Endodermal cell (in vitro differentiated cells): Measurements from ENCODE around the gene PTEN. TPM values are rescaled to one million over a fixed set of nuclear protein-coding genes. Genes with fewer than 3 reads are reported as not detected.

Experiments used
- DNase-seq: peaks from one replicate; pipeline ENCODE4 v3.0.0-alpha.2; 2017
- H3K27ac ChIP-seq: 2 replicates; pipeline ENCODE4 v1.5.1; 2013; ENCODE audit warnings: mild to moderate bottlenecking, low read depth, low read length, moderate library complexity
- H3K27me3 ChIP-seq: 2 replicates; pipeline ENCODE4 v1.6.1; 2013; ENCODE audit warnings: mild to moderate bottlenecking, low read length, moderate library complexity; ENCODE audit not compliant: insufficient read depth, control insufficient read depth, poor library complexity, severe bottlenecking
- H3K36me3 ChIP-seq: 2 replicates; pipeline ENCODE4 v1.7.0; 2013; ENCODE audit warnings: mild to moderate bottlenecking, low read length, moderate library complexity; ENCODE audit not compliant: control insufficient read depth, insufficient read depth
- H3K4me1 ChIP-seq: one replicate; pipeline ENCODE4 v1.7.0; 2013; ENCODE audit warnings: low read length; ENCODE audit not compliant: control insufficient read depth, insufficient read depth
- H3K4me3 ChIP-seq: 2 replicates; pipeline ENCODE4 v1.5.1; 2013; ENCODE audit warnings: mild to moderate bottlenecking, low read length, moderate library complexity
- H3K9ac ChIP-seq: 2 replicates; pipeline ENCODE4 v1.6.1; 2013; ENCODE audit warnings: mild to moderate bottlenecking, low read length, moderate library complexity; ENCODE audit not compliant: poor library complexity, severe bottlenecking; ENCODE audit errors: extremely low read depth
- H3K9me3 ChIP-seq: 2 replicates; pipeline ENCODE4 v1.6.1; 2013; ENCODE audit warnings: mild to moderate bottlenecking, low read length, moderate library complexity; ENCODE audit not compliant: control insufficient read depth
- H3K27ac Mint-ChIP-seq: 2 replicates; pipeline ENCODE4 v1.8.0; 2020; ENCODE audit warnings: mixed read lengths
- H3K27me3 Mint-ChIP-seq: 2 replicates; pipeline ENCODE4 v1.8.0; 2021; ENCODE audit warnings: mild to moderate bottlenecking, mixed read lengths; ENCODE audit not compliant: insufficient read depth
- H3K36me3 Mint-ChIP-seq: 2 replicates; pipeline ENCODE4 v1.8.0; 2020; ENCODE audit warnings: low read depth, mixed read lengths
- H3K4me1 Mint-ChIP-seq: 2 replicates; pipeline ENCODE4 v1.8.0; 2020; ENCODE audit warnings: mixed read lengths
- H3K4me3 Mint-ChIP-seq: 2 replicates; pipeline ENCODE4 v1.8.0; 2020; ENCODE audit warnings: mild to moderate bottlenecking, moderate library complexity, mixed read lengths
- H3K9me3 Mint-ChIP-seq: 2 replicates; pipeline ENCODE4 v1.8.0; 2020; ENCODE audit warnings: mild to moderate bottlenecking, mixed read lengths
- WGBS, 2 experiments: methylation state at CpG; one replicate each; pipeline versions ENCODE4 v1.1.5 to v1.1.7; 2013; ENCODE audit warnings: missing lambda C conversion rate in 2 of 2, mixed read lengths in 1 of 2; ENCODE audit not compliant: insufficient coverage in 1 of 2, insufficient read length in 1 of 2; 5-methylcytosine and 5-hydroxymethylcytosine counted together
- total RNA-seq, 2 donors: library from RNA; stranded (reverse); fragmentation: NEBNext Ultra II Directional in 1 of 2; extraction: Animal tissue kit (Norgen Biotek cat#: 25700) in 1 of 2; gene quantifications; 2 replicates in 1 of 2; 3 replicates in 1 of 2; pipeline ENCODE4 v1.2.1, GENCODE V29; 2021
- TF ChIP-seq, protein P1 (sequence below): fragments of 200-600 bp; sonication (generic); conservative IDR thresholded peaks from 2 replicates; pipeline ENCODE4 v1.5.0; 2021; ENCODE audit warnings: antibody characterized with exemption, mild to moderate bottlenecking

PTEN gene
- total RNA-seq, 2 donors from 2014 or later = 41.7 to 45.0 TPM

DNA sequence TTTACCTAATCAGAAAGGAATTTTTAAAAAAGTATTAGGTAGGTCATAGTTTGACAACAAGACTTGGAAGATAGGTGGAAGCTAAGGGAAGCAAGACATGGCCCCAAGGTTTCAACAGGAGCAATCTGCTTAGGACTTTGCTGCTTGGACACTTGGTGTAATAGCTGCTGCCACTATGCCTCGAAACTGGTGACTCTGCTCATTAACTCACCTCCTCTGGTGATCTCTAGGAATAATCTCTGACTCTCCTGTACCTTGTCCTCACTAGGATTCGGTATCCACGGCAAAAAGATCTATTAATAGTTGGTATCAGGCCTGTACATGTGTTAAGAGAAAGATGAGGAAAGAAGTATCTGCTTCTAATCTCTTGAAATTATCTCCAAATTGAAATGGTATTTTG lies 53.1 kb downstream of the PTEN start:
- no peak overlapping the region for H3K27ac Mint-ChIP-seq
- H3K27ac ChIP-seq = no peak overlapping the region
- DNase-seq = no peak
- no peak overlapping the region for H3K4me3 ChIP-seq
- peaks cover 27% of the 10 kb centered on the region for H3K9me3 ChIP-seq
- H3K4me3 Mint-ChIP-seq = no peak overlapping the region
- no peak overlapping the region for H3K9ac ChIP-seq
- WGBS, 2 experiments = 88% methylated on average over 3 of the region's 3 CpGs; no CpG with 5 or more reads in 1 of the 2 experiments
- no peaks in the 10 kb centered on the region for H3K4me1 ChIP-seq
- TF ChIP-seq, protein P1, sequence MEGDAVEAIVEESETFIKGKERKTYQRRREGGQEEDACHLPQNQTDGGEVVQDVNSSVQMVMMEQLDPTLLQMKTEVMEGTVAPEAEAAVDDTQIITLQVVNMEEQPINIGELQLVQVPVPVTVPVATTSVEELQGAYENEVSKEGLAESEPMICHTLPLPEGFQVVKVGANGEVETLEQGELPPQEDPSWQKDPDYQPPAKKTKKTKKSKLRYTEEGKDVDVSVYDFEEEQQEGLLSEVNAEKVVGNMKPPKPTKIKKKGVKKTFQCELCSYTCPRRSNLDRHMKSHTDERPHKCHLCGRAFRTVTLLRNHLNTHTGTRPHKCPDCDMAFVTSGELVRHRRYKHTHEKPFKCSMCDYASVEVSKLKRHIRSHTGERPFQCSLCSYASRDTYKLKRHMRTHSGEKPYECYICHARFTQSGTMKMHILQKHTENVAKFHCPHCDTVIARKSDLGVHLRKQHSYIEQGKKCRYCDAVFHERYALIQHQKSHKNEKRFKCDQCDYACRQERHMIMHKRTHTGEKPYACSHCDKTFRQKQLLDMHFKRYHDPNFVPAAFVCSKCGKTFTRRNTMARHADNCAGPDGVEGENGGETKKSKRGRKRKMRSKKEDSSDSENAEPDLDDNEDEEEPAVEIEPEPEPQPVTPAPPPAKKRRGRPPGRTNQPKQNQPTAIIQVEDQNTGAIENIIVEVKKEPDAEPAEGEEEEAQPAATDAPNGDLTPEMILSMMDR = no peak
- peaks cover 26% of the 10 kb centered on the region for H3K9me3 Mint-ChIP-seq
- H3K27me3 ChIP-seq = no peaks in the 10 kb centered on the region
- H3K36me3 Mint-ChIP-seq = peaks cover 37% of the 10 kb centered on the region
- H3K36me3 ChIP-seq = peaks cover 26% of the 10 kb centered on the region
- no peaks in the 10 kb centered on the region for H3K27me3 Mint-ChIP-seq
- peaks cover 14% of the 10 kb centered on the region for H3K4me1 Mint-ChIP-seq

DNA sequence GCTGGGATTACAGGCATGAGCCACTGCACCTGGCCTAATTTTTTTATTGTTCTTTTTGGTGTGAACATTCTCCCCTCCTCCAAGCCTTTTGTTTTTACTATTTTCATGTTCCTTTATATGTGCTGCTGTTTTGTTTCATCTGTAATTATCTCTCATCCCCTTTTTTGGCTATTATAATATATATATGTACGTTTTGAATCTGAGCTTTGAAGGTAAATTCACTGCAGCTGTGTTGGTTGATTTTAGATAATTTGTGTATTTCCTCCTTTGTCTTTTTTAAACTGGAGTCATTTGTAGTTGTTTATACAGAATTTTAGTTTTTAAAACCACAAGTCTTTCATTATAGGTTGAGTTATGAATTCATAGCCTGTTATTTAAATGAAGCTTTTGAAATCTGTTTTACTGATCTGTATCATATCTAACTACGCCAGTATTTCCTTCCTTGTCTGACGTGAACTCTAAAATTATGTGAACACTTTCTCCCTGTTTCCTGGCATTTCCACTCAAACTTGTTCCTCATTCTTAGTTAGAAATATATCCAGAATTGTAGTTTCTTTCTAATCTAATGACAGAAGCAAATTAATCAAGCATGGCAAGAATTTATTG lies 54.9 kb downstream of the PTEN start:
- Histone ChIP-seq H3K27ac (no peak overlapping the region), H3K27me3 (no peaks in the 10 kb centered on the region), H3K9me3 (peaks cover 8% of the 10 kb centered on the region), H3K36me3 (peaks cover 12% of the 10 kb centered on the region), H3K4me1 (no peaks in the 10 kb centered on the region), H3K4me3 (no peak overlapping the region), H3K9ac (no peak overlapping the region)
- Mint-ChIP-seq H3K27me3 (no peaks in the 10 kb centered on the region), H3K4me3 (no peak overlapping the region), H3K36me3 (peaks cover 32% of the 10 kb centered on the region), H3K4me1 (peaks cover 23% of the 10 kb centered on the region), H3K9me3 (peaks cover 9% of the 10 kb centered on the region), H3K27ac (no peak overlapping the region)
- no peak for DNase-seq
- WGBS, 2 experiments = 100% methylated on average over 1 to 2 of the region's 3 CpGs
- TF ChIP-seq, protein P1 = no peak

- H3K27me3 ChIP-seq = no peaks in the 10 kb centered on the region
- DNase-seq = no peak
- H3K4me3 ChIP-seq = no peak overlapping the region
- H3K27ac Mint-ChIP-seq = no peak overlapping the region
- H3K27me3 Mint-ChIP-seq = no peaks in the 10 kb centered on the region
- H3K9me3 ChIP-seq = no peaks in the 10 kb centered on the region
- H3K4me1 ChIP-seq = no peaks in the 10 kb centered on the region
- WGBS, 2 experiments = 100% methylated on average over 1 of the region's 4 CpGs
- no peak overlapping the region for H3K27ac ChIP-seq
- no peak overlapping the region for H3K4me3 Mint-ChIP-seq
- TF ChIP-seq, protein P1 = no peak
- no peak overlapping the region for H3K9ac ChIP-seq
- peaks cover 22% of the 10 kb centered on the region for H3K4me1 Mint-ChIP-seq
- H3K36me3 Mint-ChIP-seq = peaks cover 31% of the 10 kb centered on the region
- H3K9me3 Mint-ChIP-seq = no peaks in the 10 kb centered on the region
- H3K36me3 ChIP-seq = peaks cover under 1% of the 10 kb centered on the region
Observed at GRCh38 chr10:87920538-87920937, 57.1 kb downstream of the PTEN start.
